HG03442 (cell line): ENCODE measurements around the gene RIMBP3C.
"Not testable (repeated sequence)": the region's sequence is repeated elsewhere in the genome, so short reads cannot be mapped to it uniquely, and the experiment has no call there.

Experiments
- ATAC-seq: cut with Tn5 transposase; IDR thresholded peaks from one replicate; pipeline ENCODE4 v1.9.1; 2021; ENCODE audit warnings: mild to moderate bottlenecking, moderate library complexity; ENCODE audit not compliant: unreplicated experiment

Gene RIMBP3C

GRCh38 chr22:21526705-21527500, 24.4 kb downstream of the RIMBP3C start:
- ATAC-seq: not testable (repeated sequence)

GRCh38 chr22:21516970-21517764, 34.1 kb downstream of the RIMBP3C start:
- peak; percentile 67 for ATAC-seq

- ATAC-seq: not testable (repeated sequence)
Observed at GRCh38 chr22:21516522-21516921, 34.7 kb downstream of the RIMBP3C start.

GRCh38 chr22:21515234-21515633, 36.0 kb downstream of the RIMBP3C start:
- ATAC-seq: not testable (repeated sequence)

- not testable (repeated sequence) for ATAC-seq
Observed at GRCh38 chr22:21514117-21514516, 37.1 kb downstream of the RIMBP3C start.

- ATAC-seq: not testable (repeated sequence)
Observed at GRCh38 chr22:21512022-21512421, 39.2 kb downstream of the RIMBP3C start.

- not testable (repeated sequence) for ATAC-seq
Observed at GRCh38 chr22:21510397-21510796, 40.9 kb downstream of the RIMBP3C start.

- ATAC-seq: not testable (repeated sequence)
Observed at GRCh38 chr22:21499623-21500506, 51.4 kb downstream of the RIMBP3C start.

- not testable (repeated sequence) for ATAC-seq
Observed at GRCh38 chr22:21498489-21498888, 52.8 kb downstream of the RIMBP3C start.

- ATAC-seq: not testable (repeated sequence)
Observed at GRCh38 chr22:21497984-21498383, 53.3 kb downstream of the RIMBP3C start.
